ENCODE results near the gene SLC35E4. TPM values are rescaled to one million over a fixed set of nuclear protein-coding genes. Genes with fewer than 3 reads are reported as not detected.
A peak's percentile ranks its signal among the peaks of the same experiment; 100 is the strongest.

SLC35E4 gene
- total RNA-seq, 1 experiment from 2014 or later: 2.9 TPM

DNA sequence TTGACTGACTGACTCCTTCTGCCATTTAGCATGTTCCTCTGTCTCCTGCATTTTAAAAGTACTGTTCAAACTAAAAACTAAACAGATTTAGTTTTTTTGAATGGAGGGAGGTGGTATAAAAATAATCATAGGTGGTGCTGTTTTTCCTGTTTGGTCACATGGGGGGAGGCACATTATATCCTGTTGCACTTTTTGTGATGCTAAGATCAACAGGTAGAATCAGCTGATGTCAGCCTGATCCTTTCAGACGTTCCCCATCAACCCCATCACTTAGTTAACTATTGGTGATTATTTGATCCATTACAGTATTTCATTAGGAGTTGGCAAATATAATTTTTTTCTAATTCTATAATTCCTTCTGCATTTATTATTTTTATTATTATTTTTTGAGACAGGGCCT lies 54.0 kb downstream of the SLC35E4 start:
- no peak for DNase-seq (ENCODE audit: unreplicated experiment)
- CTCF ChIA-PET: no interaction called here
- no TSS peak for BruUV-seq (replicated peaks)
- TF ChIP-seq, protein P1, sequence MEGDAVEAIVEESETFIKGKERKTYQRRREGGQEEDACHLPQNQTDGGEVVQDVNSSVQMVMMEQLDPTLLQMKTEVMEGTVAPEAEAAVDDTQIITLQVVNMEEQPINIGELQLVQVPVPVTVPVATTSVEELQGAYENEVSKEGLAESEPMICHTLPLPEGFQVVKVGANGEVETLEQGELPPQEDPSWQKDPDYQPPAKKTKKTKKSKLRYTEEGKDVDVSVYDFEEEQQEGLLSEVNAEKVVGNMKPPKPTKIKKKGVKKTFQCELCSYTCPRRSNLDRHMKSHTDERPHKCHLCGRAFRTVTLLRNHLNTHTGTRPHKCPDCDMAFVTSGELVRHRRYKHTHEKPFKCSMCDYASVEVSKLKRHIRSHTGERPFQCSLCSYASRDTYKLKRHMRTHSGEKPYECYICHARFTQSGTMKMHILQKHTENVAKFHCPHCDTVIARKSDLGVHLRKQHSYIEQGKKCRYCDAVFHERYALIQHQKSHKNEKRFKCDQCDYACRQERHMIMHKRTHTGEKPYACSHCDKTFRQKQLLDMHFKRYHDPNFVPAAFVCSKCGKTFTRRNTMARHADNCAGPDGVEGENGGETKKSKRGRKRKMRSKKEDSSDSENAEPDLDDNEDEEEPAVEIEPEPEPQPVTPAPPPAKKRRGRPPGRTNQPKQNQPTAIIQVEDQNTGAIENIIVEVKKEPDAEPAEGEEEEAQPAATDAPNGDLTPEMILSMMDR (IDR thresholded peaks at IDR 0.05; ENCODE audit: unreplicated experiment): no peak
- Mint-ChIP-seq H3K36me3 (ENCODE audit: insufficient read depth, unreplicated experiment) (no peaks in the 10 kb centered on the region), H3K4me3 (ENCODE audit: unreplicated experiment) (no peak overlapping the region), H3K27ac (ENCODE audit: low read depth, unreplicated experiment) (no peak overlapping the region), H3K9me3 (ENCODE audit: unreplicated experiment) (no peaks in the 10 kb centered on the region), H3K4me1 (ENCODE audit: insufficient read depth, unreplicated experiment) (no peaks in the 10 kb centered on the region), H3K27me3 (ENCODE audit: insufficient read depth, unreplicated experiment) (no peaks in the 10 kb centered on the region)
- POLR2A ChIA-PET: no interaction called here
- intact Hi-C loops (cut with micrococcal nuclease): no loop called here

DNA sequence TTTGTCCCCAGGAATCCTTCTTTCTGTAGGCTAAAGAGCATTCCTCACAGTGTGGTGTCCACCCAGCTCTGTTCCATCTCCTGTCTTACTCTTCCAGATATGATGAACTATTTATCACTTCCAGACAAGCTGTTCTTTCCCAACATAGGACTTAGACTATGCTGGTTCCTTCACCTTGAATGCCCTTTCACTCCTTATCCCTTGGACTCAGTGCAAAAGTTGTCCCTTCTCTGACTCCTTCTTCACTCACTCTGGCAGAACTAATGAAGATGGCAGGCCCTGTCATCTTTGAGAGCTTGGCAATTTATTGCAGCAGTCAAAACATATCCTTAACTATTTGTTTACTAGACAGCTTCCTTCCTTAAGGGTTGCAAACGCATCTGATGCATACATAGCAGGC lies 55.6 kb downstream of the SLC35E4 start:
- Mint-ChIP-seq H3K36me3 (ENCODE audit: insufficient read depth, unreplicated experiment) (peaks cover 5% of the 10 kb centered on the region), H3K27me3 (ENCODE audit: insufficient read depth, unreplicated experiment) (no peaks in the 10 kb centered on the region), H3K27ac (ENCODE audit: low read depth, unreplicated experiment) (no peak overlapping the region), H3K4me1 (ENCODE audit: insufficient read depth, unreplicated experiment) (no peaks in the 10 kb centered on the region), H3K9me3 (ENCODE audit: unreplicated experiment) (no peaks in the 10 kb centered on the region), H3K4me3 (ENCODE audit: unreplicated experiment) (no peak overlapping the region)
- CTCF ChIA-PET: interaction anchor here (0.6 to 0.8 kb wide), 3 partner anchors 11 to 271 kb away, joined by 3 to 4 read pairs (median 4); no protein-coding TSS in a partner anchor
- intact Hi-C loops (cut with micrococcal nuclease): no loop called here
- TF ChIP-seq, protein P1 (IDR thresholded peaks at IDR 0.05; ENCODE audit: unreplicated experiment): no peak
- BruUV-seq (replicated peaks): no TSS peak
- DNase-seq (ENCODE audit: unreplicated experiment): no peak
- POLR2A ChIA-PET: no interaction called here

DNA sequence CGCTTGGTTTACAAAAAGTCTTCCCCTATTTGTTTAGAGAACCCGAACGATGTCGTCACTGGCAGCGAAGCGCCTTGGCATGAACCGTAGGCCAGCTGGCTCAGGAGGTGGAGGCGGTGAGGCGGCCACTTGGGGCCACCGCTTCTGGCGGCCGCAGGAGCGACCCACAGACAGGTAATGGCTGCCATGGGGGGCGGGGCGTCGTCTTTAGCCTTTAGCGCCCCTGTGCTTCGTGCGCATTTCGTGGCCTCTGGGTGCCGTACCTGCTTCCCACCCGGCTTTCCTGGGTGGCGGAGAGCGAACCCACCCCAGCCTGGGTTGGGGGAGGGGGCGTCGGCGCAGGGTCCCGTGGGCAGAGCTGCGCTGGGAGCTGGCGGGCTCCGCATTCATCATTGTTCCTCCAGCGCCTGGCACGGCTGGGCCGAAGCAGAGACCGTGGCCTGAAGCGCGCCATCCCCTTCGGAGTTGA lies 58.6 kb downstream of the SLC35E4 start:
- TF ChIP-seq, protein P1 (IDR thresholded peaks at IDR 0.05; ENCODE audit: unreplicated experiment): no peak
- peak; percentile 42 for DNase-seq (ENCODE audit: unreplicated experiment)
- Mint-ChIP-seq H3K9me3 (ENCODE audit: unreplicated experiment) (no peaks in the 10 kb centered on the region), H3K27me3 (ENCODE audit: insufficient read depth, unreplicated experiment) (no peaks in the 10 kb centered on the region), H3K27ac (ENCODE audit: low read depth, unreplicated experiment) (no peak overlapping the region), H3K4me1 (ENCODE audit: insufficient read depth, unreplicated experiment) (no peaks in the 10 kb centered on the region), H3K4me3 (ENCODE audit: unreplicated experiment) (peak overlapping the region; percentile 72), H3K36me3 (ENCODE audit: insufficient read depth, unreplicated experiment) (peaks cover 5% of the 10 kb centered on the region)
- intact Hi-C loops (cut with micrococcal nuclease): no loop called here
- no TSS peak for BruUV-seq (replicated peaks)
- ChIA-PET CTCF (no interaction called here), POLR2A (no interaction called here)

GRCh38 chr22:30694640-30695350 lies 59.2 kb downstream of the SLC35E4 start, which contains the start of gene OSBP2:
Gene OSBP2, plus strand, starts transcription at chr22:30694874. Its CDS starts 36 bp downstream, at chr22:30694910.
- intact Hi-C loops (cut with micrococcal nuclease): no loop called here
- Mint-ChIP-seq H3K27me3 (ENCODE audit: insufficient read depth, unreplicated experiment) (no peaks in the 10 kb centered on the region), H3K4me3 (ENCODE audit: unreplicated experiment) (peak within 1 kb of the TSS; percentile 72), H3K36me3 (ENCODE audit: insufficient read depth, unreplicated experiment) (peaks cover 5% of the 10 kb centered on the region), H3K4me1 (ENCODE audit: insufficient read depth, unreplicated experiment) (no peaks in the 10 kb centered on the region), H3K27ac (ENCODE audit: low read depth, unreplicated experiment) (no peak within 1 kb of the TSS), H3K9me3 (ENCODE audit: unreplicated experiment) (no peaks in the 10 kb centered on the region)
- no TSS peak for BruUV-seq (replicated peaks)
- ChIA-PET CTCF (interaction anchor here (0.7 kb wide), 1 partner anchor 53 kb away, joined by 4 read pairs; no protein-coding TSS in a partner anchor), POLR2A (no interaction called here)
- no peak for DNase-seq (ENCODE audit: unreplicated experiment)
- TF ChIP-seq, protein P1 (IDR thresholded peaks at IDR 0.05; ENCODE audit: unreplicated experiment): no peak
